Bronchial epithelial cell (primary cell): ENCODE measurements around the gene TECPR1. TPM values are rescaled to one million over a fixed set of nuclear protein-coding genes. Genes with fewer than 3 reads are reported as not detected.

Experiments used
- DNase-seq: peaks from one replicate; pipeline ENCODE4 v3.0.0-alpha.2; 2010; ENCODE audit warnings: low read depth
- FAIRE-seq: peaks from 2 replicates; lab custom pipeline; 2011; peaks lifted over from hg19 to GRCh38; lab: Jason Lieb, UNC
- H3K27me3 ChIP-seq: 2 replicates; pipeline ENCODE4 v1.5.1; 2011; ENCODE audit warnings: low read length; ENCODE audit not compliant: control insufficient read depth, insufficient read depth
- H3K36me3 ChIP-seq: 2 replicates; pipeline ENCODE4 v1.5.1; 2011; ENCODE audit warnings: low read length; ENCODE audit not compliant: control insufficient read depth, insufficient read depth
- H3K4me3 ChIP-seq: 2 replicates; pipeline ENCODE4 v1.5.1; 2011; ENCODE audit warnings: mild to moderate bottlenecking, low read depth, low read length, control low read depth
- CTCF ChIP-seq: IDR thresholded peaks from 2 replicates; pipeline ENCODE4 v1.5.1; 2011; ENCODE audit warnings: mild to moderate bottlenecking, moderate library complexity, low read length, control low read depth, inconsistent platforms; ENCODE audit not compliant: insufficient read depth, severe bottlenecking
- total RNA-seq: library from RNA; depleted of rRNA; stranded (reverse); fragments of >200 nt; gene quantifications from 2 replicates; pipeline ENCODE4 v1.2.1, GENCODE V29; 2014

Gene TECPR1
- total RNA-seq, 1 donor from 2014 or later = 8.2 TPM

- Histone ChIP-seq H3K27me3 (no peaks in the 10 kb centered on the region), H3K36me3 (peaks cover 1% of the 10 kb centered on the region), H3K4me3 (no peak overlapping the region)
- no peak for TF ChIP-seq CTCF
- no peak for DNase-seq
- no peak for FAIRE-seq
These were observed 13.1 kb downstream of the TECPR1 start for GRCh38 chr7:98238976-98239375.

GRCh38 chr7:98238076-98238475, 14.0 kb downstream of the TECPR1 start:
- peaks cover 1% of the 10 kb centered on the region for H3K36me3 ChIP-seq
- no peak for FAIRE-seq
- no peak overlapping the region for H3K4me3 ChIP-seq
- no peak for DNase-seq
- no peaks in the 10 kb centered on the region for H3K27me3 ChIP-seq
- TF ChIP-seq CTCF = no peak

- Histone ChIP-seq H3K4me3 (no peak overlapping the region), H3K36me3 (peaks cover under 1% of the 10 kb centered on the region), H3K27me3 (no peaks in the 10 kb centered on the region)
- DNase-seq = no peak
- no peak for TF ChIP-seq CTCF
- FAIRE-seq = no peak
These were observed 15.5 kb downstream of the TECPR1 start for GRCh38 chr7:98236355-98237185.

GRCh38 chr7:98235901-98236300, 16.1 kb downstream of the TECPR1 start:
- no peak for TF ChIP-seq CTCF
- H3K36me3 ChIP-seq = no peaks in the 10 kb centered on the region
- H3K27me3 ChIP-seq = no peaks in the 10 kb centered on the region
- H3K4me3 ChIP-seq = no peak overlapping the region
- DNase-seq (no peak), FAIRE-seq (no peak)

GRCh38 chr7:98234429-98235147, 17.4 kb downstream of the TECPR1 start:
- no peak for FAIRE-seq
- peaks cover 2% of the 10 kb centered on the region for H3K36me3 ChIP-seq
- H3K27me3 ChIP-seq = no peaks in the 10 kb centered on the region
- no peak for TF ChIP-seq CTCF
- no peak overlapping the region for H3K4me3 ChIP-seq
- DNase-seq = no peak
